ENCODE measurements around the gene TBC1D13. TPM values are rescaled to one million over a fixed set of nuclear protein-coding genes. Genes with fewer than 3 reads are reported as not detected.

TBC1D13 gene, protein sequence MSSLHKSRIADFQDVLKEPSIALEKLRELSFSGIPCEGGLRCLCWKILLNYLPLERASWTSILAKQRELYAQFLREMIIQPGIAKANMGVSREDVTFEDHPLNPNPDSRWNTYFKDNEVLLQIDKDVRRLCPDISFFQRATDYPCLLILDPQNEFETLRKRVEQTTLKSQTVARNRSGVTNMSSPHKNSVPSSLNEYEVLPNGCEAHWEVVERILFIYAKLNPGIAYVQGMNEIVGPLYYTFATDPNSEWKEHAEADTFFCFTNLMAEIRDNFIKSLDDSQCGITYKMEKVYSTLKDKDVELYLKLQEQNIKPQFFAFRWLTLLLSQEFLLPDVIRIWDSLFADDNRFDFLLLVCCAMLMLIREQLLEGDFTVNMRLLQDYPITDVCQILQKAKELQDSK
- 18.2 and 40.1 TPM in 2 replicates for total RNA-seq (2011; cell fraction: chromatin; rRNA removed; ENCODE audit: low replicate concordance)
- total RNA-seq (2011; cell fraction: nucleolus; rRNA removed): 20.8 and 24.3 TPM in 2 replicates
- total RNA-seq (2011; cell fraction: nucleoplasm; rRNA removed): 19.8 and 21.3 TPM in 2 replicates
- total RNA-seq (2014; rRNA removed) (9.9 and 16.6 TPM in 2 replicates), total RNA-seq (2014; rRNA removed; fragmentation: Illumina TruSeq; extraction: Trizol) (8.0 and 10.5 TPM in 2 replicates), total RNA-seq (2015; rRNA removed; fragmentation: Illumina TruSeq; extraction: Trizol) (11.4 TPM in 2 replicates), total RNA-seq (2021) (24.4 and 27.5 TPM in 2 replicates), polyA plus RNA-seq (2011; rRNA removed) (21.7 and 24.9 TPM in 2 replicates), polyA plus RNA-seq (2014; fragmentation: Illumina TruSeq; extraction: Trizol) (28.7 and 30.5 TPM in 2 replicates), polyA plus RNA-seq (2014; fragmentation: Nextera tagmentation; extraction: Ambion mirVana) (1 to 10 TPM; 2.3 to 3.0 TPM), polyA plus RNA-seq (2014; rRNA removed) (14.3 and 18.6 TPM in 2 replicates), polyA minus RNA-seq (2011; rRNA and poly(A)+ RNA removed) (15.3 and 16.0 TPM in 2 replicates), Bru-seq, nascent RNA (percentile 67 among the genes with signal in this experiment), BruChase-seq, experiment 1, labeled RNA remaining after a 2-hour chase (percentile 64 among the genes with signal in this experiment), BruChase-seq, experiment 2, labeled RNA remaining after a 6-hour chase (percentile 65 among the genes with signal in this experiment)
- polyA plus RNA-seq (2011; cell fraction: cytosol; rRNA removed): 22.3 and 28.3 TPM in 2 replicates
- 27.4 and 32.4 TPM in 2 replicates for polyA plus RNA-seq (2011; cell fraction: nucleus; rRNA removed)
- polyA plus RNA-seq (2012): 22.9 and 34.5 TPM in 2 replicates
- polyA minus RNA-seq (2011; cell fraction: cytosol; rRNA and poly(A)+ RNA removed): 6.4 and 6.9 TPM in 2 replicates
- 7.1 and 10.0 TPM in 2 replicates for polyA minus RNA-seq (2011; cell fraction: nucleus; rRNA and poly(A)+ RNA removed)
- long read RNA-seq, experiment 1, transcript TBC1D13-202 (12 exons, 3,906 nt): major isoform, 14 of 98 reads
- long read RNA-seq, experiment 1, partial matches to known transcripts: 76 of 98 reads
- long read RNA-seq, experiment 1, other reads (novel, unspliced or antisense): 7 of 98 reads
- long read RNA-seq, experiment 2, transcript TBC1D13-202 (12 exons, 3,906 nt): major isoform, 9 of 24 reads
- long read RNA-seq, experiment 2, partial matches to known transcripts: 3 of 24 reads
- long read RNA-seq, experiment 2, other reads (novel, unspliced or antisense): 12 of 24 reads
- long read RNA-seq, experiment 3, partial matches to known transcripts: 0 of 8 reads
- long read RNA-seq, experiment 3, other reads (novel, unspliced or antisense): 4 of 8 reads

DNA sequence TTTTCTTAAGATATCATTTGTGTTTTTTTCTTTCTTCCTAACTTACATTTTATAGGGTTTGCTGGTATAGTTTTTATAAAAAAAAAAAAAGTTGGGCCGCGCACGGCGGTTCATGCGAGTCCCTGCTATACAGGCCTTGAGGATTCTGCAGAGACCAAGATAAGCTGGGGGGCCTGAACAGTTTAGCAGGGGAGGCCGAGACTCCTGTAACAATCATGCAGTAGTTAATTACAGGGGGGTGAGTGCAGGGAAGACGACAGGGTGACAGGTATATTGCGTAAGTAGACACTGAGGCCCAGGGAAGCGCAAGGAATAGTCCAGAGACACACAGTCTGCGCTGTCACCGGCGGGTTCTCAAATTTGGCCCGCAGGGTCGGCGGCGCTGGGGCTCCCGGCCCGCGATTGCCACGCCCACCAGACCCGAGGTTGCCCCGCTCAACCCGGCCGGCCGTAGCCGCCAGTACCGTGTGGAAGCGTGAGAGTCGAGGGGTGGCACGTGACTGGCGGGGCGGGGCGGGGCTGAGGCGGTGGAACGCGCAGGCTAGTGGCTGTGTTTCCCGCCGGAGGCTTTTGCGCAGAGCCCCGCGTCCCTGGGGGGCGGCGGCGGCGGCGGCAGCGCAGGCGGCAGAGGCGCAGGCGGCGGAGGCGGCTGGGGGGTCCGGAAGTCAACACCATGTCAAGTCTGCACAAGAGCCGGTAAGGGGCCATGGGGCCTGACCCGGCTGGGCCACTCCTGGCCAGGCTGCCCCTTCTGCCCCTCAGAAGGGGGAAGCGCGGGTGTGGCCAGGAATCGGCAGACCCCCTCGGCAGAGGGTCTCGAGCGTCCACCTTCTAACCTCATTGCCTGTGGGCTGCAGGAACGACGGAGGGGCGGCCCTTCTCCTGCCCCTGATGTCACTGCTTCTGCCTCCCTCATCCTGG, at the start of gene TBC1D13:
Gene TBC1D13 (plus strand): TSS at position 573 of the 921 bp plus-strand sequence. CDS start 101 bp downstream, at position 674.
- peak within 1 kb of the TSS; percentile 96 for H3K4me2 ChIP-seq (ENCODE audit: insufficient read depth, low read length)
- in situ Hi-C loops (cut with MboI) (no loop called here), intact Hi-C loops (cut with micrococcal nuclease) (loop anchor here (1.0 kb wide), 1 partner anchor 54 kb away; no protein-coding TSS in a partner anchor)
- ChIA-PET CTCF (ENCODE audit: low intra/inter-chr PET ratio) (no interaction called here), POLR2A (interaction anchor here (1.2 kb wide), 1 partner anchor 32 kb away, joined by 5 read pairs; the partner anchor contains the start of gene ENDOG)
- H3K79me2 ChIP-seq (ENCODE audit: control insufficient read depth, insufficient read depth, low read length): peaks cover 22% of the 10 kb centered on the region
- peak within 1 kb of the TSS; percentile 100 for H2AFZ ChIP-seq (ENCODE audit: low read depth, low read length)
- BruUV-seq (replicated peaks): no TSS peak
- peak within 1 kb of the TSS; percentile 83 to 100 for H3K9ac ChIP-seq (ENCODE audit: insufficient read depth in 1 of 2, low read depth in 2 of 2, low read length in 2 of 2)
- peak within 1 kb of the TSS; percentile 99 for H3K4me3 ChIP-seq
- peak; percentile 37 for FAIRE-seq
- H4K20me1 ChIP-seq (replicated peaks; ENCODE audit: control insufficient read depth, insufficient read depth, low read length): no peaks in the 10 kb centered on the region
- no peaks in the 10 kb centered on the region for H3K27me3 ChIP-seq (ENCODE audit: control insufficient read depth in 2 of 2, insufficient read depth in 2 of 2, low read length in 2 of 2)
- H3K9me3 ChIP-seq (replicated peaks; ENCODE audit: control insufficient read depth, insufficient read depth, low read depth, low read length): peaks cover 3% of the 10 kb centered on the region
- ATAC-seq: peak; percentile 97
- H3K4me1 ChIP-seq (replicated peaks in 1 of 2; ENCODE audit: control insufficient read depth in 2 of 2, insufficient read depth in 2 of 2, low read length in 2 of 2): peaks cover 20 to 26% of the 10 kb centered on the region in 2 experiments; a peak in 4 of 5 replicates
- H3K27ac ChIP-seq (ENCODE audit: extremely low read depth, low read depth, low read length): peak within 1 kb of the TSS; percentile 88
- 5% methylated on average over 60 of the region's 64 CpGs for WGBS (ENCODE audit: insufficient coverage, low coverage, missing lambda C conversion rate)
- H3K9me1 ChIP-seq (ENCODE audit: control insufficient read depth, insufficient read depth, low read length): no peaks in the 10 kb centered on the region
- H3K36me3 ChIP-seq (ENCODE audit: control insufficient read depth, insufficient read depth, low read length): peaks cover 27% of the 10 kb centered on the region
- DNase-seq (ENCODE audit: extremely low read depth in 1 of 4, low spot score in 3 of 4): peak; percentile 92 to 94 (median 93)
- TF ChIP-seq GTF2E2 (tag; IDR thresholded peaks at IDR 0.05) (peak; percentile 71; the same call in 1 of the 2 replicates), CTCF (IDR thresholded peaks at IDR 0.05 in 2 of 3, conservative IDR thresholded peaks at IDR 0.05 in 1 of 3; ENCODE audit: insufficient read depth in 2 of 3, low read depth in 1 of 3, low read length in 3 of 3) (no peak), CCAR2 (IDR thresholded peaks at IDR 0.05; ENCODE audit: low read depth, low read length) (no peak), ZNF57 (CRISPR knock-in tag; IDR thresholded peaks at IDR 0.05) (no peak)
- TF ChIP-seq, protein P1, sequence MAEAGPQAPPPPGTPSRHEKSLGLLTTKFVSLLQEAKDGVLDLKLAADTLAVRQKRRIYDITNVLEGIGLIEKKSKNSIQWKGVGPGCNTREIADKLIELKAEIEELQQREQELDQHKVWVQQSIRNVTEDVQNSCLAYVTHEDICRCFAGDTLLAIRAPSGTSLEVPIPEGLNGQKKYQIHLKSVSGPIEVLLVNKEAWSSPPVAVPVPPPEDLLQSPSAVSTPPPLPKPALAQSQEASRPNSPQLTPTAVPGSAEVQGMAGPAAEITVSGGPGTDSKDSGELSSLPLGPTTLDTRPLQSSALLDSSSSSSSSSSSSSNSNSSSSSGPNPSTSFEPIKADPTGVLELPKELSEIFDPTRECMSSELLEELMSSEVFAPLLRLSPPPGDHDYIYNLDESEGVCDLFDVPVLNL (CRISPR knock-in tag; IDR thresholded peaks at IDR 0.05; ENCODE audit: low read depth): 0 out of 2 replicates have a peak, but pooled peaks have one; percentile 66
